ENCODE measurements around the gene OR4D9.

- TF ChIP-seq POLR2AphosphoS5 (IDR thresholded peaks at IDR 0.05; ENCODE audit: low read depth) (no peak), ZNF114 (CRISPR knock-in tag; IDR thresholded peaks at IDR 0.05) (no peak), EZH2 (IDR thresholded peaks at IDR 0.05; ENCODE audit: low read depth, unreplicated experiment) (no peak), CREB1 (CRISPR knock-in tag; IDR thresholded peaks at IDR 0.05; ENCODE audit: low read depth) (no peak)
- TF ChIP-seq, protein P1, sequence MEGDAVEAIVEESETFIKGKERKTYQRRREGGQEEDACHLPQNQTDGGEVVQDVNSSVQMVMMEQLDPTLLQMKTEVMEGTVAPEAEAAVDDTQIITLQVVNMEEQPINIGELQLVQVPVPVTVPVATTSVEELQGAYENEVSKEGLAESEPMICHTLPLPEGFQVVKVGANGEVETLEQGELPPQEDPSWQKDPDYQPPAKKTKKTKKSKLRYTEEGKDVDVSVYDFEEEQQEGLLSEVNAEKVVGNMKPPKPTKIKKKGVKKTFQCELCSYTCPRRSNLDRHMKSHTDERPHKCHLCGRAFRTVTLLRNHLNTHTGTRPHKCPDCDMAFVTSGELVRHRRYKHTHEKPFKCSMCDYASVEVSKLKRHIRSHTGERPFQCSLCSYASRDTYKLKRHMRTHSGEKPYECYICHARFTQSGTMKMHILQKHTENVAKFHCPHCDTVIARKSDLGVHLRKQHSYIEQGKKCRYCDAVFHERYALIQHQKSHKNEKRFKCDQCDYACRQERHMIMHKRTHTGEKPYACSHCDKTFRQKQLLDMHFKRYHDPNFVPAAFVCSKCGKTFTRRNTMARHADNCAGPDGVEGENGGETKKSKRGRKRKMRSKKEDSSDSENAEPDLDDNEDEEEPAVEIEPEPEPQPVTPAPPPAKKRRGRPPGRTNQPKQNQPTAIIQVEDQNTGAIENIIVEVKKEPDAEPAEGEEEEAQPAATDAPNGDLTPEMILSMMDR (conservative IDR thresholded peaks at IDR 0.05; ENCODE audit: low read depth in 2 of 2) = no peak
- TF ChIP-seq, protein P2, sequence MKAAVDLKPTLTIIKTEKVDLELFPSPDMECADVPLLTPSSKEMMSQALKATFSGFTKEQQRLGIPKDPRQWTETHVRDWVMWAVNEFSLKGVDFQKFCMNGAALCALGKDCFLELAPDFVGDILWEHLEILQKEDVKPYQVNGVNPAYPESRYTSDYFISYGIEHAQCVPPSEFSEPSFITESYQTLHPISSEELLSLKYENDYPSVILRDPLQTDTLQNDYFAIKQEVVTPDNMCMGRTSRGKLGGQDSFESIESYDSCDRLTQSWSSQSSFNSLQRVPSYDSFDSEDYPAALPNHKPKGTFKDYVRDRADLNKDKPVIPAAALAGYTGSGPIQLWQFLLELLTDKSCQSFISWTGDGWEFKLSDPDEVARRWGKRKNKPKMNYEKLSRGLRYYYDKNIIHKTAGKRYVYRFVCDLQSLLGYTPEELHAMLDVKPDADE (IDR thresholded peaks at IDR 0.05) = no peak
These were observed 49.5 kb downstream of the OR4D9 start for GRCh38 chr11:59560702-59561473.

Measured in GM23338 (cell line).